Body of pancreas (tissue), 4 donors: ENCODE measurements around the gene C10orf53.

ENCODE experiments used
- POLR2A ChIP-seq, 3 donors: fragments of 450-650 bp; IDR thresholded peaks; one replicate each; pipeline ENCODE4 v1.6.1; 2016; ENCODE audit warnings: antibody characterized with exemption in 3 of 3, mild to moderate bottlenecking in 2 of 3
- TF ChIP-seq, protein P1 (sequence below), 7 experiments: fragments of 450-650 bp in 4 of 7; fragments of 200-600 bp in 3 of 7; sonication (generic) in 3 of 7; IDR thresholded peaks; one replicate each; pipeline ENCODE4 v1.5.1; 2016 to 2019; ENCODE audit warnings: antibody characterized with exemption in 7 of 7

DNA sequence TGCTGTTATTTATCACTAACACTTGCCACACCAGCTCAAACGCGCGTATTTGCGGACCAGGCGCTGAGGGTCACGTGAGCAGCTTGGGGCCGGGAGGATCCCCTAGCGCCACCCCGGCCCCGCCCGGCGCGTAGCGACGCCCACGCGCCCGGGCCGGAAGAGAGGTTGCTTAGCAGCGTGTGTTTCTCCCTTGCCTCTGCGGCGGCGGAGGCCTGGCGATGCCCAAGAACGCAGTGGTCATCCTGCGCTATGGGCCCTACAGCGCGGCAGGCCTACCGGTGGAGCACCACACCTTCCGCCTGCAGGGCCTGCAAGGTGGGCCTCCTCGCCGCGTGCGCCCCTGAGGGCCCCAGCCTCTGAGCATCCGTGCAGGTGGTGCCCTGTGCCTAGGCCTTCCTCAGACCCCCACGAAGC is at the start of gene C10orf53:
- TF ChIP-seq, protein P1, sequence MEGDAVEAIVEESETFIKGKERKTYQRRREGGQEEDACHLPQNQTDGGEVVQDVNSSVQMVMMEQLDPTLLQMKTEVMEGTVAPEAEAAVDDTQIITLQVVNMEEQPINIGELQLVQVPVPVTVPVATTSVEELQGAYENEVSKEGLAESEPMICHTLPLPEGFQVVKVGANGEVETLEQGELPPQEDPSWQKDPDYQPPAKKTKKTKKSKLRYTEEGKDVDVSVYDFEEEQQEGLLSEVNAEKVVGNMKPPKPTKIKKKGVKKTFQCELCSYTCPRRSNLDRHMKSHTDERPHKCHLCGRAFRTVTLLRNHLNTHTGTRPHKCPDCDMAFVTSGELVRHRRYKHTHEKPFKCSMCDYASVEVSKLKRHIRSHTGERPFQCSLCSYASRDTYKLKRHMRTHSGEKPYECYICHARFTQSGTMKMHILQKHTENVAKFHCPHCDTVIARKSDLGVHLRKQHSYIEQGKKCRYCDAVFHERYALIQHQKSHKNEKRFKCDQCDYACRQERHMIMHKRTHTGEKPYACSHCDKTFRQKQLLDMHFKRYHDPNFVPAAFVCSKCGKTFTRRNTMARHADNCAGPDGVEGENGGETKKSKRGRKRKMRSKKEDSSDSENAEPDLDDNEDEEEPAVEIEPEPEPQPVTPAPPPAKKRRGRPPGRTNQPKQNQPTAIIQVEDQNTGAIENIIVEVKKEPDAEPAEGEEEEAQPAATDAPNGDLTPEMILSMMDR (IDR thresholded peaks at IDR 0.05) = no peak
- TF ChIP-seq POLR2A (IDR thresholded peaks at IDR 0.05) = no peak
